ENCODE results near the gene IVD. TPM values are rescaled to one million over a fixed set of nuclear protein-coding genes. Genes with fewer than 3 reads are reported as not detected.

The IVD gene
- 40.7 and 41.9 TPM in 2 replicates for total RNA-seq

GRCh38 chr15:40405501-40406381 lies at the start of gene IVD:
Gene IVD (plus strand): TSS chr15:40405795. CDS start chr15:40405828, 33 bp downstream.

GRCh38 chr15:40357723-40358470 lies 47.7 kb upstream of the IVD start, which contains the start of gene DISP2:
Gene DISP2 (plus strand): TSS chr15:40358219. CDS start chr15:40358322, 103 bp downstream.

DNA sequence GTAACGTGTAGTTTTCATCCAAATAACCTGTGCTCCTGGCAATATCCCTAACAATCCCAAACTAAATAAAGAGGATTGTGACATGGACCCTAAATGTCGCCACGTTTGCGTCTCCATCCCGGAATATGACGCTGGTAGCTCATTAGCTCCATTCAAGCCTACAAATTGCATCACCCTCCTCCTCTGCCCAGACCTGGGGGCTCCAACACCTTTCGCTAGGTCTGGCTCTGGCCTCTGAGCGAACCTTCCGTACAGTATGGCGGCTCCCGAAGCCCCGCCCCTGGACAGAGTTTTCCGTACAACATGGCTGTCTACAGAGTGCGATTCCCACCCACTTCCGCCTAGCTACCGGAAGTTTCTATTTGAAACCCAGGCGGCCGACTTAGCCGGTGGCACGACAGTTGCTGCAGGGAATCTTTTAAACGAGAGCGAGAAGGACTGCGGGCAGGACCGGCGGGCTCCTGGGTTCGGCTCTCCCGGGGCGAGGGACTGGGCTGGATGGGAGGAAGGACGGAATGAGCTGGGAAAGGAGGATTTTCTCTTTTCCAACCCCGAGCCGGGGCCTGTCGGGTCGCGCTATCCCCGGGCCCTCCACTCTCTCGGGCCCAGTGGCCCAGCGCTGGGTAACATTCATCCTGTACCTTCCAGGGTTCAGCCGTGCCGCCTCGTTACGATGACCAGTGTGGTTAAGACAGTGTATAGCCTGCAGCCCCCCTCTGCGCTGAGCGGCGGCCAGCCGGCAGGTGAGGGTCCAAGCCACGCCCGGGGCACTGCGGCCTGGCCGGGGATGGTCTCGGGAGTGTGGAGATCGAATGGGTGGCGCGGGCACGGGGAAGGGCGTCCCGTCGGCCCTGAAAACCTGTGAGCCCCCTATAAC lies 22.8 kb upstream of the IVD start, which contains the start of gene KNSTRN:
KNSTRN (plus strand) TSS at position 142 of the 877 bp plus-strand sequence; CDS start at position 257, 115 bp downstream.

DNA sequence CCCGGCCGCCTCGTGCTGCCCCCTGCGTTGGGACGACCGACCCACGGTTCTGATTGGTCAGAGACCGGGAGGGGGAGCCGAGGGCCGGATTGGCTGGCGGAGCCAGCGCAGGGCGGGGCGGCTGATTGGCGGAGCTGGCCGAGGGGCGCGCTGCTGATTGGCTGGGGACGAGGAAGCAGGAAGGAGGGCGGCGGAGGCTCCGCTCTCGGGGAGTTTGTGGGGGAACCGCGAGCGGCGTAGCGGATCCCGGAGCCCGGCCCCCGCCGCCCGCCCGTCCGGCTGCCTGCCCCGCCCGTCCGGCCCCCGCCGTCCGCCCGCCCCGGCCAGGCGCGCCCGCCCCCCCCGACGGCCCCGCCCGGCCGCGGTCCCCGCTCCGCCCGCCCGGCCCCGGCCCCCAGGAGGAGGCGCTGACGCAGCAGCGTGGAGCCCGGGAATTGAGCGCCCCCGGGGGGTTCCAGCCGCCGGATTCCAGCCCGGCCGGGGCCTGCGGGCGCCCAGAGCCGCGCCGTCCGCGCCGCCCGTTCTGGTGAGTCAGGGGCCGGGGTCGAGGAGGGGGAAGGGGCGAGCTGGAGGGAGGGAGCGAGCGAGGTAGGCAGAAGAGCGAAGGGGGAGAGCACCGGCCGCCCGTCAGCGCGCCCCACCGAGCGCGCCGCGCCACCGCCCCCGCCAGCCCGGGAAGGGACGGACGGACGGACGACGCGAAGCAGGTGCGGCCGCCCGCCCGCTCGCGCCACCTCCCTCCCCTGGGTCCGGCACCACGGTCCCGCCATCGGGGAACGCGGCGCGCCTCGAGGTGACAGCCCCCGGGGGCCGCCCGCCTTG lies 35.4 kb downstream of the IVD start, which contains the start of gene BAHD1:
BAHD1 (plus strand) TSS at position 211 of the 822 bp plus-strand sequence. CDS start 17,512 bp downstream, outside the sequence.

GRCh38 chr15:40470423-40471104 lies 65.0 kb downstream of the IVD start, which contains the start of gene CHST14:
Gene CHST14 (plus strand): TSS chr15:40470984. CDS start chr15:40471214, 230 bp downstream.

Other genes starting within 250 kb of the IVD start
- gene BUB1B, start 244.7 kb upstream of the IVD start, total RNA-seq = 38.7 and 51.1 TPM in 2 replicates
- 0.20 TPM in 1 of 2 replicates, not detected in the other for gene PAK6, start 166.7 kb upstream of the IVD start, total RNA-seq
- gene ANKRD63, start 122.7 kb upstream of the IVD start, total RNA-seq = not detected in 2 replicates
- gene PLCB2, start 97.9 kb upstream of the IVD start, total RNA-seq = 2.2 and 3.0 TPM in 2 replicates
- 17.3 and 21.2 TPM in 2 replicates for gene INAFM2, start 82.1 kb upstream of the IVD start, total RNA-seq
- 6.3 and 7.7 TPM in 2 replicates for gene CCDC9B, start 64.9 kb upstream of the IVD start, total RNA-seq
- not detected in 2 replicates for gene PHGR1, start 54.8 kb upstream of the IVD start, total RNA-seq
- gene DISP2, start 47.6 kb upstream of the IVD start, total RNA-seq = 0.13 and 0.39 TPM in 2 replicates
- gene KNSTRN, start 23.1 kb upstream of the IVD start, total RNA-seq = 57.8 and 74.7 TPM in 2 replicates
- 12.9 and 13.5 TPM in 2 replicates for gene BAHD1, start 35.2 kb downstream of the IVD start, total RNA-seq
- gene CHST14, start 65.2 kb downstream of the IVD start, total RNA-seq = 28.9 and 34.7 TPM in 2 replicates
- gene CCDC32, start 159.2 kb downstream of the IVD start, total RNA-seq = 15.0 and 31.1 TPM in 2 replicates
- gene RPUSD2, start 163.5 kb downstream of the IVD start, total RNA-seq = 12.0 and 24.2 TPM in 2 replicates
- 30.9 and 40.6 TPM in 2 replicates for gene KNL1, start 188.5 kb downstream of the IVD start, total RNA-seq